Peyer's patch (tissue), 4 donors: ENCODE results near the gene ATP6AP1. TPM values are rescaled to one million over a fixed set of nuclear protein-coding genes. Genes with fewer than 3 reads are reported as not detected.

ENCODE experiments used
- DNase-seq, 3 donors: peaks; one replicate each; pipeline ENCODE4 v3.0.0-alpha.2; 2017 to 2019
- H3K27ac ChIP-seq, 4 donors: fragments of 200-600 bp; sonication (generic); one replicate each; pipeline ENCODE4 v1.5.1; 2016 to 2019
- H3K27me3 ChIP-seq, 2 donors: fragments of 200-600 bp; sonication (generic); one replicate each; pipeline ENCODE4 v1.5.1; 2019
- H3K36me3 ChIP-seq, 3 donors: fragments of 200-600 bp; sonication (generic); one replicate each; pipeline ENCODE4 v1.5.1; 2016 to 2019
- H3K4me1 ChIP-seq, 4 donors: fragments of 200-600 bp; sonication (generic); one replicate each; pipeline ENCODE4 v1.5.1; 2016 to 2019
- H3K4me3 ChIP-seq, 4 donors: fragments of 200-600 bp; sonication (generic); 1 replicate in 3 of 4; 2 replicates in 1 of 4; pipeline ENCODE4 v1.5.1; 2016 to 2019; ENCODE audit warnings: mild to moderate bottlenecking in 1 of 4
- H3K9me3 ChIP-seq, 4 donors: fragments of 200-600 bp; sonication (generic); one replicate each; pipeline ENCODE4 v1.5.1; 2016 to 2019; ENCODE audit warnings: mild to moderate bottlenecking in 1 of 4
- CTCF ChIP-seq, 6 experiments: fragments of 450-650 bp in 4 of 6; fragments of 200-600 bp in 2 of 6; sonication (generic) in 1 of 6; IDR thresholded peaks; one replicate each; pipeline ENCODE4 v1.5.1; 2017 to 2019; ENCODE audit warnings: antibody characterized with exemption in 6 of 6, mild to moderate bottlenecking in 3 of 6, moderate library complexity in 1 of 6
- POLR2A ChIP-seq, 2 donors: fragments of 450-650 bp; IDR thresholded peaks; one replicate each; pipeline ENCODE4 v1.5.1; 2017; ENCODE audit warnings: antibody characterized with exemption in 2 of 2, mild to moderate bottlenecking in 2 of 2, moderate library complexity in 2 of 2
- total RNA-seq, 4 donors: library from RNA; depleted of rRNA; stranded (reverse); fragments of >200 nt; gene quantifications; one replicate each; pipeline ENCODE4 v1.1.0, GENCODE V29; 2016

ATP6AP1 gene
- total RNA-seq, 4 donors from 2014 or later = 11.6 to 80.0 (median 54.9) TPM

- no peak overlapping the region for H3K4me3 ChIP-seq
- peaks cover 0 to 19% (median 0%) of the 10 kb centered on the region in 3 donors for H3K36me3 ChIP-seq
- H3K4me1 ChIP-seq = no peaks in the 10 kb centered on the region
- no peak overlapping the region for H3K27ac ChIP-seq
- no peaks in the 10 kb centered on the region for H3K9me3 ChIP-seq
- TF ChIP-seq POLR2A (IDR thresholded peaks at IDR 0.05) (no peak), CTCF (IDR thresholded peaks at IDR 0.05) (no peak)
- H3K27me3 ChIP-seq = no peaks in the 10 kb centered on the region
- DNase-seq = no peak
Measured at GRCh38 chrX:154467556-154467955, 39.1 kb downstream of the ATP6AP1 start.

GRCh38 chrX:154468217-154468616 is 39.7 kb downstream of the ATP6AP1 start:
- Histone ChIP-seq H3K27me3 (no peaks in the 10 kb centered on the region), H3K27ac (no peak overlapping the region), H3K9me3 (no peaks in the 10 kb centered on the region), H3K4me1 (no peaks in the 10 kb centered on the region), H3K4me3 (no peak overlapping the region), H3K36me3 (peaks cover 0 to 19% (median 0%) of the 10 kb centered on the region in 3 donors)
- no peak for TF ChIP-seq POLR2A (IDR thresholded peaks at IDR 0.05)
- no peak for DNase-seq

- Histone ChIP-seq H3K4me1 (no peaks in the 10 kb centered on the region), H3K27ac (no peak overlapping the region), H3K27me3 (no peaks in the 10 kb centered on the region), H3K9me3 (no peaks in the 10 kb centered on the region), H3K4me3 (no peak overlapping the region), H3K36me3 (peaks cover 0 to 19% (median 0%) of the 10 kb centered on the region in 3 donors)
- TF ChIP-seq POLR2A (IDR thresholded peaks at IDR 0.05) = no peak
- no peak for TF ChIP-seq CTCF (IDR thresholded peaks at IDR 0.05)
- no peak for DNase-seq
Measured at GRCh38 chrX:154469114-154469513, 40.6 kb downstream of the ATP6AP1 start.

- Histone ChIP-seq H3K9me3 (no peaks in the 10 kb centered on the region), H3K36me3 (peaks cover 0 to 19% (median 0%) of the 10 kb centered on the region in 3 donors), H3K4me1 (no peaks in the 10 kb centered on the region), H3K4me3 (no peak overlapping the region), H3K27ac (no peak overlapping the region), H3K27me3 (no peaks in the 10 kb centered on the region)
- TF ChIP-seq CTCF (IDR thresholded peaks at IDR 0.05) (no peak), POLR2A (IDR thresholded peaks at IDR 0.05) (no peak)
- no peak for DNase-seq
Measured at GRCh38 chrX:154469880-154470279, 41.4 kb downstream of the ATP6AP1 start.

DNA sequence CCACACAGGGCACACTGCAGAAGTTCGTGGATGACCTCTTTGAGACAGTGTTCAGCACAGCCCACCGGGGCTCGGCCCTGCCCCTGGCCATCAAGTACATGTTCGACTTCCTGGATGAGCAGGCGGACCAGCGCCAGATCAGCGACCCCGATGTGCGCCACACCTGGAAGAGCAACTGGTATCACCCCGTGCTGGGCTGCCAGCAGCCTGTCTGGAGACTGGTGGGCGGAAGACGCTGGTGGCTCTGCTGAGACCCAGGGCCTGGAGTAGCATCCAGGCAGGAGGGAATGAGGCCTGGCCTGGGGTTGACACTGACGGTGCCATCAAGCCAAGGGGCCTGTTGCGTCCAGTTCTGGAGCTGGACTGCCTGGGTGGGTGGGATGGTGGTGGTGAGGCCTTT is 42.0 kb downstream of the ATP6AP1 start:
- Histone ChIP-seq H3K4me1 (no peaks in the 10 kb centered on the region), H3K27me3 (no peaks in the 10 kb centered on the region), H3K27ac (no peak overlapping the region), H3K9me3 (no peaks in the 10 kb centered on the region), H3K36me3 (peaks cover 0 to 18% (median 0%) of the 10 kb centered on the region in 3 donors), H3K4me3 (no peak overlapping the region)
- no peak for DNase-seq
- TF ChIP-seq CTCF (IDR thresholded peaks at IDR 0.05) (no peak), POLR2A (IDR thresholded peaks at IDR 0.05) (no peak)

- no peaks in the 10 kb centered on the region for H3K4me1 ChIP-seq
- no peak for DNase-seq
- no peaks in the 10 kb centered on the region for H3K27me3 ChIP-seq
- TF ChIP-seq POLR2A (IDR thresholded peaks at IDR 0.05) (no peak), CTCF (IDR thresholded peaks at IDR 0.05) (no peak)
- no peak overlapping the region for H3K4me3 ChIP-seq
- H3K9me3 ChIP-seq = no peaks in the 10 kb centered on the region
- no peak overlapping the region for H3K27ac ChIP-seq
- peaks cover 0 to 13% (median 0%) of the 10 kb centered on the region in 3 donors for H3K36me3 ChIP-seq
Measured at GRCh38 chrX:154470914-154471568, 42.6 kb downstream of the ATP6AP1 start.
